CD8-positive, alpha-beta memory T cell (primary cell): Measurements from ENCODE around the gene GET4. TPM values are rescaled to one million over a fixed set of nuclear protein-coding genes. Genes with fewer than 3 reads are reported as not detected.

Experiments
- CTCF ChIA-PET: fragments of 350-600 bp; sonication (Branson Sonifier 250); formaldehyde crosslinking; loops from one replicate; lab custom pipeline; 2021; ENCODE audit warnings: antibody characterized with exemption; lab: Charles Lee
- POLR2A ChIA-PET: fragments of 350-600 bp; sonication (Branson Sonifier 250); formaldehyde crosslinking; loops from one replicate; lab custom pipeline; 2021; ENCODE audit warnings: antibody characterized with exemption; lab: Charles Lee
- DNase-seq, 5 donors: peaks; one replicate each; pipeline versions ENCODE4 v3.0.0 to v3.0.0-alpha.2; 2020 to 2022; ENCODE audit warnings: mixed read lengths in 1 of 5
- H3K27ac ChIP-seq: one replicate; pipeline ENCODE4 v1.7.0; 2013; ENCODE audit warnings: low read depth, mild to moderate bottlenecking, low read length, moderate library complexity
- H3K27me3 ChIP-seq: 2 replicates; pipeline ENCODE4 v1.7.0; 2013; ENCODE audit warnings: low read length, mild to moderate bottlenecking; ENCODE audit not compliant: insufficient read depth, poor library complexity, severe bottlenecking
- H3K36me3 ChIP-seq: 2 replicates; pipeline ENCODE4 v1.7.0; 2013; ENCODE audit warnings: mild to moderate bottlenecking, low read length, moderate library complexity; ENCODE audit not compliant: insufficient read depth
- H3K4me1 ChIP-seq: 2 replicates; pipeline ENCODE4 v1.7.0; 2013; ENCODE audit warnings: mild to moderate bottlenecking, low read length, moderate library complexity; ENCODE audit not compliant: insufficient read depth
- H3K4me3 ChIP-seq: 2 replicates; pipeline ENCODE4 v1.7.0; 2013; ENCODE audit warnings: mild to moderate bottlenecking, low read length
- H3K9me3 ChIP-seq: 2 replicates; pipeline ENCODE4 v1.7.0; 2013; ENCODE audit warnings: mild to moderate bottlenecking, low read length
- H3K27ac Mint-ChIP-seq, 8 donors: one replicate each; pipeline ENCODE4 v1.8.0; 2020 to 2021; ENCODE audit warnings: mixed read lengths in 8 of 8, mild to moderate bottlenecking in 6 of 8, inconsistent platforms in 3 of 8, moderate library complexity in 3 of 8
- H3K27me3 Mint-ChIP-seq, 2 donors: one replicate each; pipeline ENCODE4 v1.8.0; 2020 to 2021; ENCODE audit warnings: mixed read lengths in 2 of 2, mild to moderate bottlenecking in 1 of 2, moderate library complexity in 1 of 2
- H3K36me3 Mint-ChIP-seq, 3 donors: one replicate each; pipeline ENCODE4 v1.8.0; 2020 to 2021; ENCODE audit warnings: mixed read lengths in 3 of 3, inconsistent platforms in 1 of 3, mild to moderate bottlenecking in 1 of 3
- H3K4me1 Mint-ChIP-seq, 3 donors: one replicate each; pipeline ENCODE4 v1.8.0; 2020 to 2021; ENCODE audit warnings: mixed read lengths in 3 of 3, inconsistent platforms in 1 of 3, mild to moderate bottlenecking in 1 of 3
- H3K4me3 Mint-ChIP-seq, 7 donors: one replicate each; pipeline ENCODE4 v1.8.0; 2020 to 2021; ENCODE audit warnings: mixed read lengths in 7 of 7, mild to moderate bottlenecking in 6 of 7, moderate library complexity in 4 of 7, inconsistent platforms in 2 of 7
- H3K9me3 Mint-ChIP-seq, 5 donors: one replicate each; pipeline ENCODE4 v1.8.0; 2020 to 2022; ENCODE audit warnings: mixed read lengths in 5 of 5, mild to moderate bottlenecking in 3 of 5, moderate library complexity in 2 of 5, inconsistent platforms in 1 of 5
- polyA plus RNA-seq: library from polyadenylated mRNA; unstranded; fragments of 300-500 nt; fragmentation: Illumina TruSeq; gene quantifications from one replicate; pipeline ENCODE4 v1.2.3, GENCODE V29; 2021
- total RNA-seq, 2 experiments: library from RNA; stranded (reverse); gene quantifications; one replicate each; pipeline ENCODE4 v1.2.3, GENCODE V29; 2021

GET4 gene
- total and polyA plus RNA-seq, 3 experiments from 2014 or later: 33.6 to 44.9 (median 39.9) TPM

GRCh38 chr7:909358-910329, 33.3 kb downstream of the GET4 start:
- no peak overlapping the region for H3K27ac ChIP-seq

GRCh38 chr7:910441-910861, 34.1 kb downstream of the GET4 start:
- H3K36me3 Mint-ChIP-seq: no peaks in the 10 kb centered on the region
- CTCF ChIA-PET: interaction anchor here (0.7 to 3.9 kb wide), 6 partner anchors 16 to 155 kb away, joined by 3 to 22 read pairs (median 10); no protein-coding TSS in a partner anchor
- Histone ChIP-seq H3K4me3 (no peak overlapping the region), H3K27me3 (no peaks in the 10 kb centered on the region), H3K4me1 (peaks cover 13% of the 10 kb centered on the region), H3K9me3 (no peaks in the 10 kb centered on the region), H3K27ac (no peak overlapping the region), H3K36me3 (no peaks in the 10 kb centered on the region)
- H3K9me3 Mint-ChIP-seq: no peaks in the 10 kb centered on the region
- no peak for DNase-seq
- no peaks in the 10 kb centered on the region for H3K27me3 Mint-ChIP-seq
- peak overlapping the region in 6 of 7 donors; percentile 49 to 84 (median 59) for H3K4me3 Mint-ChIP-seq
- peaks cover 4 to 12% (median 11%) of the 10 kb centered on the region in 3 donors for H3K4me1 Mint-ChIP-seq
- H3K27ac Mint-ChIP-seq: peak overlapping the region in 5 of 8 donors; percentile 11 to 82 (median 79)
- POLR2A ChIA-PET: no interaction called here

More at GRCh38 chr7:909358-910329, 33.3 kb downstream of the GET4 start:
- H3K27me3 Mint-ChIP-seq: no peaks in the 10 kb centered on the region
- no peaks in the 10 kb centered on the region for H3K27me3 ChIP-seq
- H3K36me3 Mint-ChIP-seq: no peaks in the 10 kb centered on the region
- peaks cover 4 to 12% (median 11%) of the 10 kb centered on the region in 3 donors for H3K4me1 Mint-ChIP-seq
- CTCF ChIA-PET: interaction anchor here (0.7 to 3.9 kb wide), 11 partner anchors 12 to 156 kb away, joined by 3 to 22 read pairs (median 7); no protein-coding TSS in a partner anchor
- H3K4me1 ChIP-seq: peaks cover 13% of the 10 kb centered on the region
- POLR2A ChIA-PET: no interaction called here
- no peaks in the 10 kb centered on the region for H3K36me3 ChIP-seq
- peak overlapping the region in 6 of 7 donors; percentile 19 to 84 (median 59) for H3K4me3 Mint-ChIP-seq
- H3K4me3 ChIP-seq: no peak overlapping the region
- H3K9me3 Mint-ChIP-seq: no peaks in the 10 kb centered on the region
- H3K9me3 ChIP-seq: no peaks in the 10 kb centered on the region
- DNase-seq: peak in 1 of 5 donors; percentile 40
- peak overlapping the region in 5 of 8 donors; percentile 11 to 82 (median 79) for H3K27ac Mint-ChIP-seq

- Histone ChIP-seq H3K27ac (no peak overlapping the region), H3K9me3 (no peaks in the 10 kb centered on the region), H3K4me3 (no peak overlapping the region), H3K36me3 (no peaks in the 10 kb centered on the region), H3K27me3 (no peaks in the 10 kb centered on the region), H3K4me1 (peaks cover 13% of the 10 kb centered on the region)
- ChIA-PET POLR2A (no interaction called here), CTCF (interaction anchor here (1.5 to 3.2 kb wide), 4 partner anchors 15 to 154 kb away, joined by 3 to 22 read pairs (median 10); no protein-coding TSS in a partner anchor)
- Mint-ChIP-seq H3K9me3 (no peaks in the 10 kb centered on the region), H3K36me3 (no peaks in the 10 kb centered on the region), H3K4me1 (peaks cover 7 to 18% (median 12%) of the 10 kb centered on the region in 3 donors), H3K27ac (no peak overlapping the region), H3K27me3 (no peaks in the 10 kb centered on the region), H3K4me3 (no peak overlapping the region)
- DNase-seq: no peak
Observed at GRCh38 chr7:910931-911431, 34.6 kb downstream of the GET4 start.

- CTCF ChIA-PET: no interaction called here
- POLR2A ChIA-PET: no interaction called here
Observed at GRCh38 chr7:911791-912480, 35.6 kb downstream of the GET4 start.

GRCh38 chr7:913736-914520, 37.6 kb downstream of the GET4 start:
- DNase-seq: no peak
- Histone ChIP-seq H3K4me1 (peaks cover 13% of the 10 kb centered on the region), H3K27me3 (no peaks in the 10 kb centered on the region), H3K36me3 (no peaks in the 10 kb centered on the region), H3K27ac (no peak overlapping the region), H3K4me3 (no peak overlapping the region), H3K9me3 (no peaks in the 10 kb centered on the region)
- Mint-ChIP-seq H3K27ac (peak overlapping the region in 3 of 8 donors; percentile 33 to 62 (median 46)), H3K27me3 (no peaks in the 10 kb centered on the region), H3K4me3 (no peak overlapping the region), H3K4me1 (peaks cover 15 to 22% (median 18%) of the 10 kb centered on the region in 3 donors), H3K9me3 (no peaks in the 10 kb centered on the region), H3K36me3 (no peaks in the 10 kb centered on the region)
- ChIA-PET CTCF (no interaction called here), POLR2A (no interaction called here)

More at GRCh38 chr7:911791-912480, 35.6 kb downstream of the GET4 start:
- no peak overlapping the region for H3K27ac Mint-ChIP-seq
- no peak overlapping the region for H3K4me3 ChIP-seq
- no peak overlapping the region for H3K27ac ChIP-seq
- H3K4me1 Mint-ChIP-seq: peaks cover 12 to 23% (median 16%) of the 10 kb centered on the region in 3 donors
- no peaks in the 10 kb centered on the region for H3K9me3 Mint-ChIP-seq
- no peaks in the 10 kb centered on the region for H3K27me3 Mint-ChIP-seq
- no peaks in the 10 kb centered on the region for H3K9me3 ChIP-seq
- peaks cover 13% of the 10 kb centered on the region for H3K4me1 ChIP-seq
- DNase-seq: no peak
- H3K4me3 Mint-ChIP-seq: no peak overlapping the region
- no peaks in the 10 kb centered on the region for H3K27me3 ChIP-seq
- H3K36me3 Mint-ChIP-seq: no peaks in the 10 kb centered on the region
- no peaks in the 10 kb centered on the region for H3K36me3 ChIP-seq

- peak overlapping the region in 1 of 8 donors; percentile 17 for H3K27ac Mint-ChIP-seq
- no peak overlapping the region for H3K27ac ChIP-seq
- DNase-seq: no peak
- peaks cover 19 to 25% (median 20%) of the 10 kb centered on the region in 3 donors for H3K4me1 Mint-ChIP-seq
- no peaks in the 10 kb centered on the region for H3K27me3 ChIP-seq
- peaks cover 0 to 1% (median 0%) of the 10 kb centered on the region in 3 donors for H3K36me3 Mint-ChIP-seq
- peaks cover 9% of the 10 kb centered on the region for H3K4me1 ChIP-seq
- ChIA-PET CTCF (no interaction called here), POLR2A (no interaction called here)
- H3K9me3 Mint-ChIP-seq: no peaks in the 10 kb centered on the region
- no peak overlapping the region for H3K4me3 ChIP-seq
- no peaks in the 10 kb centered on the region for H3K36me3 ChIP-seq
- no peaks in the 10 kb centered on the region for H3K9me3 ChIP-seq
- H3K4me3 Mint-ChIP-seq: no peak overlapping the region
- H3K27me3 Mint-ChIP-seq: no peaks in the 10 kb centered on the region
Observed at GRCh38 chr7:914521-915194, 38.3 kb downstream of the GET4 start.
